ENCODE measurements around the gene CTNNA2.

CTNNA2 gene

GRCh38 chr2:80168801-80169200, 656.0 kb downstream of the CTNNA2 start:
- no peak overlapping the region for H3K27ac ChIP-seq
- TF ChIP-seq CTCF (IDR thresholded peaks at IDR 0.05) = no peak
- no peak for TF ChIP-seq ZFX (IDR thresholded peaks at IDR 0.05; ENCODE audit: borderline replicate concordance)

GRCh38 chr2:80169811-80170594, 657.2 kb downstream of the CTNNA2 start:
- TF ChIP-seq ZFX (IDR thresholded peaks at IDR 0.05; ENCODE audit: borderline replicate concordance) (no peak), CTCF (IDR thresholded peaks at IDR 0.05) (no peak)
- no peak overlapping the region for H3K27ac ChIP-seq

- TF ChIP-seq CTCF (IDR thresholded peaks at IDR 0.05) (no peak), ZFX (IDR thresholded peaks at IDR 0.05; ENCODE audit: borderline replicate concordance) (no peak)
- no peak overlapping the region for H3K27ac ChIP-seq
Measured at GRCh38 chr2:80185091-80185490, 672.2 kb downstream of the CTNNA2 start.

GRCh38 chr2:80186262-80186661, 673.4 kb downstream of the CTNNA2 start:
- TF ChIP-seq CTCF (IDR thresholded peaks at IDR 0.05) (no peak), ZFX (IDR thresholded peaks at IDR 0.05; ENCODE audit: borderline replicate concordance) (no peak)

GRCh38 chr2:80187156-80187555, 674.3 kb downstream of the CTNNA2 start:
- TF ChIP-seq ZFX (IDR thresholded peaks at IDR 0.05; ENCODE audit: borderline replicate concordance) (no peak), CTCF (IDR thresholded peaks at IDR 0.05) (no peak)
- no peak overlapping the region for H3K27ac ChIP-seq

More at GRCh38 chr2:80186262-80186661, 673.4 kb downstream of the CTNNA2 start:
- H3K27ac ChIP-seq = no peak overlapping the region

GRCh38 chr2:80190166-80190565, 677.3 kb downstream of the CTNNA2 start:
- H3K27ac ChIP-seq = no peak overlapping the region
- TF ChIP-seq CTCF (IDR thresholded peaks at IDR 0.05) = no peak
- TF ChIP-seq ZFX (IDR thresholded peaks at IDR 0.05; ENCODE audit: borderline replicate concordance) = no peak

- no peak overlapping the region for H3K27ac ChIP-seq
- TF ChIP-seq CTCF (IDR thresholded peaks at IDR 0.05) = no peak
- no peak for TF ChIP-seq ZFX (IDR thresholded peaks at IDR 0.05; ENCODE audit: borderline replicate concordance)
Measured at GRCh38 chr2:80193566-80193965, 680.7 kb downstream of the CTNNA2 start.

Data from 22Rv1 (cell line).